SU-DHL-6 (cell line): ENCODE data around the gene UNC119B.

Experiments used
- H2AFZ ChIP-seq: fragments of 200-600 bp; sonication (generic); 2 replicates; pipeline ENCODE4 v1.6.1; 2014; ENCODE audit warnings: low read depth, mild to moderate bottlenecking, moderate library complexity, mixed read lengths, antibody characterized with exemption, low read length; ENCODE audit not compliant: severe bottlenecking
- H3F3A ChIP-seq: fragments of 200-600 bp; shearing (Covaris generic); 2 replicates; pipeline ENCODE4 v1.6.0; 2016; ENCODE audit warnings: antibody characterized with exemption, mild to moderate bottlenecking; ENCODE audit not compliant: insufficient read depth
- H3K27ac ChIP-seq: fragments of 200-600 bp; sonication (generic); 2 replicates; pipeline ENCODE4 v1.5.1; 2016; ENCODE audit warnings: low read depth, mild to moderate bottlenecking, low read length, moderate library complexity, mixed read lengths
- H3K27me3 ChIP-seq: fragments of 200-600 bp; sonication (generic), shearing (Covaris generic); 2 replicates; pipeline ENCODE4 v1.6.0; 2014; ENCODE audit warnings: mild to moderate bottlenecking, low read length
- H3K36me3 ChIP-seq: fragments of 200-600 bp; sonication (generic); 2 replicates; pipeline ENCODE4 v1.6.1; 2014; ENCODE audit warnings: mild to moderate bottlenecking, low read length, mixed read lengths
- H3K4me2 ChIP-seq: fragments of 300-600, 200-600 bp; shearing (Covaris generic), sonication (generic); 2 replicates; pipeline ENCODE4 v1.6.0; 2014; ENCODE audit warnings: low read length, low read depth, mild to moderate bottlenecking; ENCODE audit not compliant: poor library complexity, severe bottlenecking
- H3K4me3 ChIP-seq: fragments of 200-600 bp; sonication (generic); 2 replicates; pipeline ENCODE4 v1.5.1; 2014; ENCODE audit warnings: antibody characterized with exemption, low read length, mild to moderate bottlenecking, mixed read lengths; ENCODE audit not compliant: insufficient read depth, poor library complexity, severe bottlenecking
- H3K79me2 ChIP-seq: fragments of 200-600 bp; sonication (generic); 2 replicates; pipeline ENCODE4 v1.6.1; 2014; ENCODE audit warnings: mild to moderate bottlenecking, low read length, moderate library complexity; ENCODE audit not compliant: insufficient read depth
- H3K9ac ChIP-seq: fragments of 200-600 bp; sonication (generic); 2 replicates; pipeline ENCODE4 v1.7.0; 2014; ENCODE audit warnings: mild to moderate bottlenecking, low read length
- H3K9me2 ChIP-seq: fragments of 200-600 bp; sonication (generic); replicated peaks from 2 replicates; pipeline ENCODE4 v1.6.1; 2014; ENCODE audit warnings: low read length; ENCODE audit not compliant: insufficient read depth
- H3K9me3 ChIP-seq: fragments of 200-600 bp; sonication (generic); 2 replicates; pipeline ENCODE4 v1.6.1; 2014; ENCODE audit warnings: low read length, mixed read lengths; ENCODE audit not compliant: insufficient read depth
- H4K20me1 ChIP-seq: fragments of 200-600 bp; sonication (generic); 2 replicates; pipeline ENCODE4 v1.6.1; 2014; ENCODE audit warnings: low read depth, mild to moderate bottlenecking, antibody characterized with exemption, low read length, moderate library complexity, mixed read lengths
- EZH2phosphoT487 ChIP-seq: fragments of 200-600 bp; sonication (generic), shearing (Covaris generic); conservative IDR thresholded peaks from 2 replicates; pipeline ENCODE4 v1.6.1; 2018; ENCODE audit warnings: mild to moderate bottlenecking, antibody characterized with exemption, low read length, moderate library complexity, mixed read lengths
- TF ChIP-seq, protein P1 (sequence below): fragments of 200-600 bp; sonication (generic); IDR thresholded peaks from one replicate; pipeline ENCODE4 v1.5.1; 2017; ENCODE audit warnings: antibody characterized with exemption, mild to moderate bottlenecking, low read length, moderate library complexity; ENCODE audit not compliant: insufficient read depth, poor library complexity, severe bottlenecking

The UNC119B gene

DNA sequence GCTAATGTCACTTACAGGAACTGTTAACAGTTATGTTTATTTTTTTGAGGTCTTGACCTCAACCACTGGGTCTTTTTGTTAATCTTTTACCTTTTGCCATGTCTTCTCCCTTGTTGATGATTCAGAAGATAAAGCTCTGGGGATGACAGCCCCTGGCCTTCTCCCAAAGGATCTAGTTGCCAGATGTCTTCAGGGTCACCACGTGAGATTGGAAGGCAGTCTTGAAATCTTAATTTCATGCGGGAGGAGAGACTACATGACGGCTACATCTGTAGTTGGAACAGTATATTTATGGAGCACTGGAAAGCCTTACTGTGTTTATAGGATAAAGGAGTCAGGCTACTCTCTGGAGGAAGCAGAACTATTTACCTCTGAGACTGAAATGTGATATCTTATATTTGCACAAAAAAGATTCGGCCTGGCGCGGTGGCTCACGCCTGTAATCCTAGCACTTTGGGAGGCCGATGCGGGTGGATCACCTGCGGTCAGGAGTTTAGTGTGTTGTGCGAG lies 17.7 kb upstream of the UNC119B start:
- H3K4me3 ChIP-seq: no peak overlapping the region

GRCh38 chr12:120693848-120694247 lies 16.4 kb upstream of the UNC119B start:
- Histone ChIP-seq H4K20me1 (no peaks in the 10 kb centered on the region), H3K4me2 (no peak overlapping the region), H3K9me2 (no peaks in the 10 kb centered on the region), H3K4me3 (no peak overlapping the region), H3K27ac (no peak overlapping the region), H3K27me3 (no peaks in the 10 kb centered on the region), H3K9ac (no peak overlapping the region), H2AFZ (no peak overlapping the region), H3K79me2 (peaks cover 45% of the 10 kb centered on the region), H3F3A (no peaks in the 10 kb centered on the region), H3K36me3 (peaks cover 25% of the 10 kb centered on the region; the same call in 1 of the 2 replicates), H3K9me3 (no peaks in the 10 kb centered on the region)
- TF ChIP-seq, protein P1, sequence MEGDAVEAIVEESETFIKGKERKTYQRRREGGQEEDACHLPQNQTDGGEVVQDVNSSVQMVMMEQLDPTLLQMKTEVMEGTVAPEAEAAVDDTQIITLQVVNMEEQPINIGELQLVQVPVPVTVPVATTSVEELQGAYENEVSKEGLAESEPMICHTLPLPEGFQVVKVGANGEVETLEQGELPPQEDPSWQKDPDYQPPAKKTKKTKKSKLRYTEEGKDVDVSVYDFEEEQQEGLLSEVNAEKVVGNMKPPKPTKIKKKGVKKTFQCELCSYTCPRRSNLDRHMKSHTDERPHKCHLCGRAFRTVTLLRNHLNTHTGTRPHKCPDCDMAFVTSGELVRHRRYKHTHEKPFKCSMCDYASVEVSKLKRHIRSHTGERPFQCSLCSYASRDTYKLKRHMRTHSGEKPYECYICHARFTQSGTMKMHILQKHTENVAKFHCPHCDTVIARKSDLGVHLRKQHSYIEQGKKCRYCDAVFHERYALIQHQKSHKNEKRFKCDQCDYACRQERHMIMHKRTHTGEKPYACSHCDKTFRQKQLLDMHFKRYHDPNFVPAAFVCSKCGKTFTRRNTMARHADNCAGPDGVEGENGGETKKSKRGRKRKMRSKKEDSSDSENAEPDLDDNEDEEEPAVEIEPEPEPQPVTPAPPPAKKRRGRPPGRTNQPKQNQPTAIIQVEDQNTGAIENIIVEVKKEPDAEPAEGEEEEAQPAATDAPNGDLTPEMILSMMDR: no peak
- TF ChIP-seq EZH2phosphoT487: no peak

More for the DNA sequence above, 17.7 kb upstream of the UNC119B start:
- no peaks in the 10 kb centered on the region for H3F3A ChIP-seq
- H3K4me2 ChIP-seq: no peak overlapping the region
- no peaks in the 10 kb centered on the region for H3K27me3 ChIP-seq
- H2AFZ ChIP-seq: no peak overlapping the region
- no peak overlapping the region for H3K9ac ChIP-seq
- H3K9me3 ChIP-seq: no peaks in the 10 kb centered on the region
- TF ChIP-seq EZH2phosphoT487: no peak
- TF ChIP-seq, protein P1: no peak
- H3K36me3 ChIP-seq: peaks cover 19% of the 10 kb centered on the region; the same call in 1 of the 2 replicates
- no peaks in the 10 kb centered on the region for H4K20me1 ChIP-seq
- H3K9me2 ChIP-seq: no peaks in the 10 kb centered on the region
- peaks cover 58% of the 10 kb centered on the region for H3K79me2 ChIP-seq
- no peak overlapping the region for H3K27ac ChIP-seq

- Histone ChIP-seq H3K27ac (no peak overlapping the region), H3K9me3 (no peaks in the 10 kb centered on the region), H3K9ac (no peak overlapping the region), H3K27me3 (no peaks in the 10 kb centered on the region), H3F3A (no peaks in the 10 kb centered on the region), H3K9me2 (no peaks in the 10 kb centered on the region), H2AFZ (no peak overlapping the region), H4K20me1 (no peaks in the 10 kb centered on the region), H3K4me2 (no peak overlapping the region), H3K4me3 (no peak overlapping the region), H3K36me3 (peaks cover 25% of the 10 kb centered on the region; the same call in 1 of the 2 replicates), H3K79me2 (peaks cover 17% of the 10 kb centered on the region)
- TF ChIP-seq, protein P1: no peak
- TF ChIP-seq EZH2phosphoT487: no peak
Observed at GRCh38 chr12:120696626-120697025, 13.6 kb upstream of the UNC119B start.
